Measurements from ENCODE around the gene NFXL1.

Gene NFXL1

GRCh38 chr4:47873877-47874541 is 40.4 kb downstream of the NFXL1 start:
- TF ChIP-seq FOXP2 (optimal IDR thresholded peaks at IDR 0.05; ENCODE audit: borderline replicate concordance, extremely low read depth, extremely low read length, insufficient read depth) (no peak), TAF1 (IDR thresholded peaks at IDR 0.05; ENCODE audit: borderline replicate concordance, insufficient read depth, low read length) (no peak), POLR2AphosphoS5 (IDR thresholded peaks at IDR 0.05; ENCODE audit: low read depth, low read length) (no peak), SIN3A (IDR thresholded peaks at IDR 0.05; ENCODE audit: borderline replicate concordance, insufficient read depth, low read length) (no peak), REST (IDR thresholded peaks at IDR 0.05; ENCODE audit: insufficient read depth in 1 of 2, low read depth in 2 of 2, low read length in 2 of 2) (no peak)

GRCh38 chr4:47863486-47863885 is 50.9 kb downstream of the NFXL1 start:
- TF ChIP-seq REST (IDR thresholded peaks at IDR 0.05; ENCODE audit: insufficient read depth in 1 of 2, low read depth in 2 of 2, low read length in 2 of 2): no peak

DNA sequence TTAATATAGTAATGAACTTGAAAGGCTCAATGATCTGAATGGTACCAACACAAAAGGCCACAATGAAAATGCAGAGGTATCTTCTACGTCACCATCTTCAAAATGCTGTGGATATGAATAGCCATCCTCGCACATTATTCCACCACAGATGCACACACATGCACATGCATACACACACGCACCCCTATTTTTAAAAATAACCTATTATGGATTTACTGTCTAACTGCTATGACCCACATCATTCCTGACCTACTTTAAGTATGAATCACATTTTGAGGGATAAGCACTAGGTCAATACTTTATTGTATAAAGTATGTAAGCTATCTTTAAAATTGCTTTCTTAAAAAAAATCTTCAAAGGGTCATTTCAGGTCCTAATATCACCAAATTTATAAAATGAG is 52.1 kb downstream of the NFXL1 start:
- TF ChIP-seq REST (IDR thresholded peaks at IDR 0.05; ENCODE audit: insufficient read depth in 1 of 2, low read depth in 2 of 2, low read length in 2 of 2): no peak
- TF ChIP-seq TAF1 (IDR thresholded peaks at IDR 0.05; ENCODE audit: borderline replicate concordance, insufficient read depth, low read length): no peak
- no peak for TF ChIP-seq SIN3A (IDR thresholded peaks at IDR 0.05; ENCODE audit: borderline replicate concordance, insufficient read depth, low read length)
- TF ChIP-seq POLR2AphosphoS5 (IDR thresholded peaks at IDR 0.05; ENCODE audit: low read depth, low read length): no peak
- no peak for TF ChIP-seq FOXP2 (optimal IDR thresholded peaks at IDR 0.05; ENCODE audit: borderline replicate concordance, extremely low read depth, extremely low read length, insufficient read depth)

DNA sequence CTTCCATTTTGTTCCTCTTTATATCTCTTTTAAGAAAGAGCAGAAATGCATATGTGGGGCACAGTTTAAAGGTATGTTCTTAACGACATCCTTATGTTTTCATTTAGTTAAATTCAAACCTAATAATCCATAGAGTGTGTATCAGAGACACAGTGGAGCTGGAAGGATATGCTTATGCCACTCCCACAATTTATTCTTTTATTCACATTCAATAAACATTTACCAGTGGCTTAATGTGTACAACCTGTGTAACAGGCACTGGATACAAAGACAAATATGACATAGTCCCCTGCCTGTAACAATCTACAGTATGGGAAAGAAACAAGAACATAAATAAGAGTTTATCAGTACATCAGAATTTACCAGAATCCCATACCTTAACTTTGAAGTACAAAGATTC is 54.1 kb downstream of the NFXL1 start:
- TF ChIP-seq REST (IDR thresholded peaks at IDR 0.05; ENCODE audit: insufficient read depth in 1 of 2, low read depth in 2 of 2, low read length in 2 of 2) (no peak), FOXP2 (optimal IDR thresholded peaks at IDR 0.05; ENCODE audit: borderline replicate concordance, extremely low read depth, extremely low read length, insufficient read depth) (no peak), SIN3A (IDR thresholded peaks at IDR 0.05; ENCODE audit: borderline replicate concordance, insufficient read depth, low read length) (no peak), POLR2AphosphoS5 (IDR thresholded peaks at IDR 0.05; ENCODE audit: low read depth, low read length) (no peak), TAF1 (IDR thresholded peaks at IDR 0.05; ENCODE audit: borderline replicate concordance, insufficient read depth, low read length) (no peak)

DNA sequence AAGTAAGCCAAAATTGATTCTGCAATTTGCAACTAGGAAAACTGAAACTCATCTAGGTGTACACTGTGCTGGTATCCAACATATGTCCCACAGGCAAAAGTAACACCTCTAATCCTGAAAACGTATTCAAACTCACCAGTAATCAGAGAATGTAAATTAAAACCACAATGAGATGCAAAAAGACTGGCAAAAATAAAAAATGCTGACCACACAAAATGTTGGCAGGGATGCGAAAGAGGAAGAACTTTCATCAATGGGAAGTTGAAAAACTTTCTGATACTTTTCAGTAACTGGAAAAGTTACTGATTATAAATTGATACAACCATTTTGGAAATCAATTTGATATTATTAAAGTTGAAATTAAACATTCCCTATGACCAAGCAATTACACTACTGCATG is 56.4 kb downstream of the NFXL1 start:
- TF ChIP-seq FOXP2 (optimal IDR thresholded peaks at IDR 0.05; ENCODE audit: borderline replicate concordance, extremely low read depth, extremely low read length, insufficient read depth) (no peak), SIN3A (IDR thresholded peaks at IDR 0.05; ENCODE audit: borderline replicate concordance, insufficient read depth, low read length) (no peak), REST (IDR thresholded peaks at IDR 0.05; ENCODE audit: insufficient read depth in 1 of 2, low read depth in 2 of 2, low read length in 2 of 2) (no peak), TAF1 (IDR thresholded peaks at IDR 0.05; ENCODE audit: borderline replicate concordance, insufficient read depth, low read length) (no peak), POLR2AphosphoS5 (IDR thresholded peaks at IDR 0.05; ENCODE audit: low read depth, low read length) (no peak)

Measured in PFSK-1 (cell line).